ENCODE measurements around the gene C1QTNF6.

DNA sequence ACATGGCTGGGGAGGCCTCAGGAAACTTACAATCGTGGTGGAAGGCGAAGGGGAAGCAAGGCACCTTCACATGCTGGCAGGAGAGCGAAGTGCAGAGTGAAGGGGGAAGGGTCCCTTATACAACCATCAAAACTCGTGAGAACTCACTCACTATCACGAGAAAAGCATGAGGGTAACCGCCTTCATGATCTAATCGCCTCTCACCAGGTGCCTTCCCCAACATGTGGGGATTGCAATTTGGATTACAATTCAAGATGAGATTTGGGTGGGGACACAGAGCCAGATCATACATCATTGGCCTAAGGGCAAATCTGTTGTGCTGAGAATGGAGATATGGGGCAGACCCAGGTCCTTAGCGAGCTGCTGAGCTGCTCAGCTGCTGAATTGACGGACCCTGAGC lies 13.1 kb downstream of the C1QTNF6 start:
- TF ChIP-seq, protein P1, sequence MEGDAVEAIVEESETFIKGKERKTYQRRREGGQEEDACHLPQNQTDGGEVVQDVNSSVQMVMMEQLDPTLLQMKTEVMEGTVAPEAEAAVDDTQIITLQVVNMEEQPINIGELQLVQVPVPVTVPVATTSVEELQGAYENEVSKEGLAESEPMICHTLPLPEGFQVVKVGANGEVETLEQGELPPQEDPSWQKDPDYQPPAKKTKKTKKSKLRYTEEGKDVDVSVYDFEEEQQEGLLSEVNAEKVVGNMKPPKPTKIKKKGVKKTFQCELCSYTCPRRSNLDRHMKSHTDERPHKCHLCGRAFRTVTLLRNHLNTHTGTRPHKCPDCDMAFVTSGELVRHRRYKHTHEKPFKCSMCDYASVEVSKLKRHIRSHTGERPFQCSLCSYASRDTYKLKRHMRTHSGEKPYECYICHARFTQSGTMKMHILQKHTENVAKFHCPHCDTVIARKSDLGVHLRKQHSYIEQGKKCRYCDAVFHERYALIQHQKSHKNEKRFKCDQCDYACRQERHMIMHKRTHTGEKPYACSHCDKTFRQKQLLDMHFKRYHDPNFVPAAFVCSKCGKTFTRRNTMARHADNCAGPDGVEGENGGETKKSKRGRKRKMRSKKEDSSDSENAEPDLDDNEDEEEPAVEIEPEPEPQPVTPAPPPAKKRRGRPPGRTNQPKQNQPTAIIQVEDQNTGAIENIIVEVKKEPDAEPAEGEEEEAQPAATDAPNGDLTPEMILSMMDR (IDR thresholded peaks at IDR 0.05) = no peak
- TF ChIP-seq POLR2A (IDR thresholded peaks at IDR 0.05) = no peak

Measured in thyroid gland (tissue), 4 donors.